HepG2 (cell line): ENCODE data around the gene ETV6. TPM values are rescaled to one million over a fixed set of nuclear protein-coding genes. Genes with fewer than 3 reads are reported as not detected.

Source experiments
- ATAC-seq: fragments of 200-7000 bp; cut with Tn5 transposase; 3 replicates; pipeline ENCODE4 v1.9.1; 2020; ENCODE audit warnings: mild to moderate bottlenecking, moderate library complexity
- BruUV-seq: library from RNA; stranded (reverse); fragments of 400-500 nt; replicated peaks from 2 replicates; lab custom pipeline; 2021; lab: Mats Ljungman, UMichigan
- CTCF ChIA-PET: fragments of 300-600 bp; formaldehyde crosslinking; extraction: SDS; loops from one replicate; lab custom pipeline; 2021; ENCODE audit warnings: low total read pairs, inconsistent platforms, low intra/inter-chr PET ratio; lab: Yijun Ruan, JAX
- POLR2A ChIA-PET: fragments of 350-600 bp; sonication (Branson Sonifier 250); formaldehyde crosslinking; loops from one replicate; lab custom pipeline; 2020; ENCODE audit warnings: antibody characterized with exemption, inconsistent platforms; lab: Yijun Ruan, JAX
- DNase-seq: peaks from one replicate; pipeline ENCODE4 v3.0.0-alpha.2; 2015; ENCODE audit warnings: low spot score
- FAIRE-seq: peaks from 3 replicates; lab custom pipeline; 2011; peaks lifted over from hg19 to GRCh38; lab: Jason Lieb, UNC
- H2AFZ ChIP-seq: one replicate; pipeline ENCODE4 v1.6.1; 2011; ENCODE audit warnings: low read length, inconsistent platforms
- H3K27ac ChIP-seq: fragments of 300-600 bp; 3 replicates; pipeline ENCODE4 v1.8.0; 2011; ENCODE audit warnings: mixed run types, mild to moderate bottlenecking, mixed read lengths, low read length, inconsistent platforms; ENCODE audit not compliant: insufficient read depth; ENCODE audit errors: extremely low read length
- H3K27me3 ChIP-seq, 2 experiments: fragments of 200-600 bp in 1 of 2; 2 replicates in 1 of 2; 3 replicates in 1 of 2; pipeline versions ENCODE4 v1.6.0 to v1.8.0; 2011; ENCODE audit warnings: low read length in 2 of 2, mild to moderate bottlenecking in 2 of 2, moderate library complexity in 2 of 2, inconsistent platforms in 1 of 2; ENCODE audit not compliant: insufficient read depth in 2 of 2, control insufficient read depth in 1 of 2
- H3K36me3 ChIP-seq, 2 experiments: fragments of 200-600 bp in 1 of 2; replicated peaks in 1 of 2; 2 replicates in 1 of 2; 3 replicates in 1 of 2; pipeline versions ENCODE4 v1.5.1 to v1.8.0; 2011; ENCODE audit warnings: low read length in 2 of 2, inconsistent platforms in 1 of 2; ENCODE audit not compliant: insufficient read depth in 2 of 2, control insufficient read depth in 1 of 2
- H3K4me1 ChIP-seq: 2 replicates; pipeline ENCODE4 v1.5.1; 2012; ENCODE audit warnings: low read length, inconsistent platforms; ENCODE audit not compliant: insufficient read depth
- H3K4me2 ChIP-seq: 2 replicates; pipeline ENCODE4 v1.6.0; 2011; ENCODE audit warnings: low read depth, low read length, inconsistent platforms
- H3K4me3 ChIP-seq, 3 experiments: fragments of 200-600 bp in 1 of 3; sonication (generic), shearing (Covaris generic) in 1 of 3; replicated peaks in 1 of 3; 2 replicates each; pipeline ENCODE4 v1.5.1; 2011 to 2016; ENCODE audit warnings: low read length in 3 of 3, inconsistent platforms in 2 of 3, low read depth in 2 of 3, mild to moderate bottlenecking in 2 of 3, control low read depth in 1 of 3, mixed read lengths in 1 of 3; ENCODE audit not compliant: insufficient read depth in 1 of 3
- H3K79me2 ChIP-seq: one replicate; pipeline ENCODE4 v1.6.1; 2011; ENCODE audit warnings: low read length, inconsistent platforms; ENCODE audit not compliant: insufficient read depth
- H3K9ac ChIP-seq: 2 replicates; pipeline ENCODE4 v1.6.0; 2011; ENCODE audit warnings: mild to moderate bottlenecking, low read depth, low read length, inconsistent platforms; ENCODE audit not compliant: insufficient read depth
- H3K9me3 ChIP-seq: 2 replicates; pipeline ENCODE4 v1.5.1; 2012; ENCODE audit warnings: mild to moderate bottlenecking, low read length
- H4K20me1 ChIP-seq: 2 replicates; pipeline ENCODE4 v1.6.0; 2011; ENCODE audit warnings: inconsistent platforms, mild to moderate bottlenecking, low read length, moderate library complexity; ENCODE audit not compliant: insufficient read depth
- HBP1 ChIP-seq: IDR thresholded peaks from 2 replicates; pipeline ENCODE4 v1.6.1; 2016; ENCODE audit warnings: low read depth, control low read depth
- KDM5B ChIP-seq: sonication (generic); formaldehyde crosslinking; IDR thresholded peaks from 2 replicates; pipeline ENCODE4 v1.4.0; 2020; ENCODE audit warnings: missing genetic modification reagents, mild to moderate bottlenecking, borderline replicate concordance
- PRMT3 ChIP-seq: sonication (generic); formaldehyde crosslinking; IDR thresholded peaks from 2 replicates; pipeline ENCODE4 v1.8.1; 2022; ENCODE audit warnings: low read depth, mild to moderate bottlenecking, moderate library complexity, missing genetic modification reagents, borderline replicate concordance
- YY1 ChIP-seq: IDR thresholded peaks from 2 replicates; pipeline ENCODE4 v1.6.1; 2011; ENCODE audit warnings: low read length, low read depth, moderate library complexity, mild to moderate bottlenecking; ENCODE audit not compliant: insufficient read depth, insufficient replicate concordance
- ZBTB4 ChIP-seq: sonication (generic); formaldehyde crosslinking; IDR thresholded peaks from 2 replicates; pipeline ENCODE4 v1.4.0; 2020; ENCODE audit warnings: missing genetic modification reagents, mild to moderate bottlenecking, borderline replicate concordance
- ZNF614 ChIP-seq: IDR thresholded peaks from 2 replicates; pipeline ENCODE4 v1.6.1; 2018; ENCODE audit warnings: missing biosample characterization, missing genetic modification reagents, inconsistent platforms, borderline replicate concordance
- ZSCAN20 ChIP-seq: sonication (generic); formaldehyde crosslinking; IDR thresholded peaks from 2 replicates; pipeline ENCODE4 v1.4.0; 2020; ENCODE audit warnings: missing genetic modification reagents, mild to moderate bottlenecking, borderline replicate concordance
- WGBS: methylation state at CpG from one replicate; pipeline ENCODE4 v1.1.6; 2017; ENCODE audit warnings: low lambda C conversion rate; 5-methylcytosine and 5-hydroxymethylcytosine counted together
- in situ Hi-C: cut with HindIII; loops from 2 replicates; pipeline ENCODE4 v1.10.0; 2017; ENCODE audit warnings: low pct_unique_long_range_greater_than_20kb; ENCODE audit not compliant: extremely low pct_ligation_motif_present
- intact Hi-C: fragments of 100-400 bp; cut with micrococcal nuclease; formaldehyde crosslinking; loops from one replicate; pipeline ENCODE4 v1.10.0; 2022; ENCODE audit not compliant: unreplicated experiment
- polyA plus RNA-seq, 8 experiments: library from polyadenylated mRNA; depleted of rRNA in 3 of 8; stranded (reverse) in 7 of 8; unstranded in 1 of 8; fragments of >200 nt; fragmentation: Illumina TruSeq in 4 of 8; extraction: Trizol in 4 of 8; gene quantifications; 2 replicates each; pipeline versions ENCODE4 v1.2.1 to v1.2.3, GENCODE V29; 2011 to 2016; ENCODE audit warnings: low read depth in 4 of 8, missing spikeins in 1 of 8, mixed read lengths in 1 of 8; ENCODE audit not compliant: insufficient read depth in 1 of 8
- total RNA-seq, 5 experiments: library from RNA; depleted of rRNA; stranded (reverse); fragments of >200 nt; fragmentation: Illumina TruSeq; extraction: Trizol; gene quantifications; 2 replicates each; pipeline ENCODE4 v1.2.3, GENCODE V29; 2016; ENCODE audit warnings: low read depth in 1 of 5

The ETV6 gene
- total and polyA plus RNA-seq, 2 of the 13 experiments (the other 11 are each of a cell fraction or from before 2014, with no cell fraction given) = 2.2 to 3.0 TPM

- Histone ChIP-seq H2AFZ (no peak overlapping the region), H3K27ac (no peak overlapping the region), H4K20me1 (no peaks in the 10 kb centered on the region), H3K4me1 (peaks cover 22% of the 10 kb centered on the region), H3K36me3 (no peaks in the 10 kb centered on the region), H3K79me2 (no peaks in the 10 kb centered on the region), H3K4me3 (no peak overlapping the region), H3K9me3 (no peaks in the 10 kb centered on the region), H3K27me3 (no peaks in the 10 kb centered on the region)
- intact Hi-C loops = no loop called here
- in situ Hi-C loops = no loop called here
- WGBS = 96% methylated on average over 7 of the region's 7 CpGs
- ATAC-seq (no peak), DNase-seq (no peak), FAIRE-seq (no peak)
- POLR2A ChIA-PET = no interaction called here
- TF ChIP-seq PRMT3 (CRISPR knock-in tag) (no peak), HBP1 (CRISPR knock-in tag) (no peak), ZBTB4 (CRISPR knock-in tag) (no peak), ZSCAN20 (CRISPR knock-in tag) (no peak), ZNF614 (no peak), KDM5B (CRISPR knock-in tag) (no peak), YY1 (no peak)
- TF ChIP-seq, all 625 proteins: peak for 0
- no TSS peak for BruUV-seq
- CTCF ChIA-PET = no interaction called here
- Histone ChIP-seq H3K9ac (no peak overlapping the region), H3K4me2 (no peak overlapping the region)
Observed at GRCh38 chr12:11729439-11730150, 80.1 kb downstream of the ETV6 start.
